ENCODE measurements around the gene C2CD4B. TPM values are rescaled to one million over a fixed set of nuclear protein-coding genes. Genes with fewer than 3 reads are reported as not detected.

Gene C2CD4B
- total RNA-seq, 1 experiment from 2014 or later: 1.3 TPM

GRCh38 chr15:62150445-62150844 lies 14.6 kb downstream of the C2CD4B start:
- H3K4me1 Mint-ChIP-seq: peaks cover 4% of the 10 kb centered on the region; the same call in 1 of the 2 replicates
- TF ChIP-seq JAZF1 (CRISPR knock-in tag; IDR thresholded peaks at IDR 0.05) (no peak), ETV6 (CRISPR knock-in tag; IDR thresholded peaks at IDR 0.05) (no peak), ZNF281 (CRISPR knock-in tag; IDR thresholded peaks at IDR 0.05) (no peak)
- no peak overlapping the region for H3K27ac Mint-ChIP-seq
- peaks cover 13% of the 10 kb centered on the region for H3K9me3 Mint-ChIP-seq
- ChIA-PET CTCF (no interaction called here), POLR2A (no interaction called here)
- no peak for ATAC-seq
- 0 out of 2 replicates have a peak, but pooled peaks cover 3% of the 10 kb centered on the region for H3K36me3 Mint-ChIP-seq
- DNase-seq (ENCODE audit: low spot score): no peak
- H3K27me3 Mint-ChIP-seq (ENCODE audit: low read depth): peaks cover 3% of the 10 kb centered on the region; the same call in 1 of the 2 replicates
- no peak overlapping the region for H3K4me3 Mint-ChIP-seq

- 0 out of 2 replicates have a peak, but pooled peaks cover 4% of the 10 kb centered on the region for H3K36me3 Mint-ChIP-seq
- no peak for DNase-seq (ENCODE audit: low spot score)
- no peak for ATAC-seq
- peaks cover 13% of the 10 kb centered on the region for H3K9me3 Mint-ChIP-seq
- peaks cover 3% of the 10 kb centered on the region; the same call in 1 of the 2 replicates for H3K27me3 Mint-ChIP-seq (ENCODE audit: low read depth)
- H3K27ac Mint-ChIP-seq: no peak overlapping the region
- POLR2A ChIA-PET: no interaction called here
- H3K4me3 Mint-ChIP-seq: no peak overlapping the region
- no peak for TF ChIP-seq NR3C1 (CRISPR knock-in tag; conservative IDR thresholded peaks at IDR 0.05; ENCODE audit: low read depth)
- TF ChIP-seq ZNF317 (CRISPR knock-in tag; IDR thresholded peaks at IDR 0.05; ENCODE audit: borderline replicate concordance, low read depth): no peak
- H3K4me1 Mint-ChIP-seq: peaks cover 4% of the 10 kb centered on the region; the same call in 1 of the 2 replicates
- CTCF ChIA-PET: no interaction called here
Measured at GRCh38 chr15:62149729-62150128, 15.4 kb downstream of the C2CD4B start.

GRCh38 chr15:62147551-62147950 lies 17.5 kb downstream of the C2CD4B start:
- no peak for ATAC-seq
- no peak for TF ChIP-seq FOXK1 (CRISPR knock-in tag; IDR thresholded peaks at IDR 0.05)
- no peak for TF ChIP-seq ZSCAN18 (CRISPR knock-in tag; IDR thresholded peaks at IDR 0.05)
- no peak for TF ChIP-seq CTCF (IDR thresholded peaks at IDR 0.05)
- no peak for TF ChIP-seq ESRRA (CRISPR knock-in tag; IDR thresholded peaks at IDR 0.05; ENCODE audit: borderline replicate concordance)
- no peak for TF ChIP-seq PREB (CRISPR knock-in tag; IDR thresholded peaks at IDR 0.05; ENCODE audit: borderline replicate concordance)
- no peak for TF ChIP-seq ELF4 (CRISPR knock-in tag; IDR thresholded peaks at IDR 0.05; ENCODE audit: low read depth)
- no peak for TF ChIP-seq TCF7 (CRISPR knock-in tag; IDR thresholded peaks at IDR 0.05; ENCODE audit: low read depth)
- no peak for TF ChIP-seq GRHL2 (CRISPR knock-in tag; IDR thresholded peaks at IDR 0.05; ENCODE audit: insufficient replicate concordance, severe bottlenecking)
- TF ChIP-seq KAT7 (CRISPR knock-in tag; IDR thresholded peaks at IDR 0.05; ENCODE audit: borderline replicate concordance): no peak
- no peak for TF ChIP-seq ATF2 (CRISPR knock-in tag; IDR thresholded peaks at IDR 0.05; ENCODE audit: borderline replicate concordance, low read depth)
- no peak for TF ChIP-seq ZNF532 (CRISPR knock-in tag; IDR thresholded peaks at IDR 0.05; ENCODE audit: borderline replicate concordance)
- TF ChIP-seq CDX4 (CRISPR knock-in tag; IDR thresholded peaks at IDR 0.05; ENCODE audit: borderline replicate concordance): no peak

More at GRCh38 chr15:62147551-62147950, 17.5 kb downstream of the C2CD4B start:
- Mint-ChIP-seq H3K9me3 (peaks cover 13% of the 10 kb centered on the region), H3K27ac (no peak overlapping the region), H3K4me1 (peaks cover 14% of the 10 kb centered on the region), H3K36me3 (peaks cover 7% of the 10 kb centered on the region; the same call in 1 of the 2 replicates), H3K4me3 (no peak overlapping the region), H3K27me3 (ENCODE audit: low read depth) (peaks cover 3% of the 10 kb centered on the region; the same call in 1 of the 2 replicates)
- DNase-seq (ENCODE audit: low spot score): no peak
- ChIA-PET CTCF (no interaction called here), POLR2A (no interaction called here)

All from WTC11 (cell line).